SK-N-SH (cell line): ENCODE measurements around the gene POLG2. TPM values are rescaled to one million over a fixed set of nuclear protein-coding genes. Genes with fewer than 3 reads are reported as not detected.

ENCODE experiments used
- CTCF ChIA-PET: fragments of 300-600, 350-600 bp; formaldehyde crosslinking; extraction: SDS; loops from one replicate; lab custom pipeline; 2021; lab: Yijun Ruan, JAX
- POLR2A ChIA-PET: fragments of 350-600 bp; sonication (Branson Sonifier 250); formaldehyde crosslinking; extraction: SDS; loops from one replicate; lab custom pipeline; 2020; ENCODE audit warnings: antibody characterized with exemption, inconsistent platforms; lab: Yijun Ruan, JAX
- DNase-seq: peaks from one replicate; pipeline ENCODE4 v3.0.0; 2012
- H2AFZ ChIP-seq: fragments of 200-600 bp; sonication (generic); 2 replicates; pipeline ENCODE4 v1.8.1; 2016; ENCODE audit warnings: antibody characterized with exemption, mild to moderate bottlenecking, low read depth
- H3F3A ChIP-seq: fragments of 200-600 bp; sonication (generic); replicated peaks from 2 replicates; pipeline ENCODE3; 2016; ENCODE audit warnings: antibody characterized with exemption, mild to moderate bottlenecking; ENCODE audit not compliant: insufficient read depth
- H3K27ac ChIP-seq, 2 experiments: fragments of 200-500 bp in 1 of 2; fragments of 200-600 bp in 1 of 2; sonication (Bioruptor generic) in 1 of 2; sonication (generic), shearing (Covaris generic) in 1 of 2; 2 replicates each; pipeline versions ENCODE4 v1.5.1 to v1.6.1; 2014 to 2016; ENCODE audit warnings: low read depth in 2 of 2, inconsistent platforms in 1 of 2, low read length in 1 of 2, mild to moderate bottlenecking in 1 of 2, mixed read lengths in 1 of 2
- H3K27me3 ChIP-seq: fragments of 200-600 bp; sonication (generic), shearing (Covaris generic); 2 replicates; pipeline ENCODE4 v1.6.1; 2016; ENCODE audit warnings: mixed run types; ENCODE audit not compliant: insufficient read depth
- H3K36me3 ChIP-seq, 2 experiments: fragments of 200-500 bp in 1 of 2; fragments of 200-600 bp in 1 of 2; sonication (Bioruptor generic) in 1 of 2; sonication (generic) in 1 of 2; replicated peaks in 1 of 2; 2 replicates each; pipeline versions ENCODE3 to v1.5.1; 2014 to 2016; ENCODE audit warnings: low read length in 1 of 2, mild to moderate bottlenecking in 1 of 2; ENCODE audit not compliant: insufficient read depth in 2 of 2, control insufficient read depth in 1 of 2
- H3K4me1 ChIP-seq, 2 experiments: fragments of 200-500 bp in 1 of 2; fragments of 200-600 bp in 1 of 2; sonication (Bioruptor generic) in 1 of 2; sonication (generic), shearing (Covaris generic) in 1 of 2; 2 replicates each; pipeline versions ENCODE4 v1.5.1 to v1.6.1; 2014 to 2016; ENCODE audit warnings: low read depth in 1 of 2, low read length in 1 of 2, mixed run types in 1 of 2; ENCODE audit not compliant: insufficient read depth in 2 of 2, control insufficient read depth in 1 of 2
- H3K4me2 ChIP-seq: fragments of 200-600 bp; sonication (generic), shearing (Covaris generic); 2 replicates; pipeline ENCODE4 v1.6.1; 2017; ENCODE audit warnings: mixed run types
- H3K4me3 ChIP-seq, 2 experiments: fragments of 200-500 bp in 1 of 2; fragments of 200-600 bp in 1 of 2; sonication (Bioruptor generic) in 1 of 2; sonication (generic), shearing (Covaris generic) in 1 of 2; 2 replicates each; pipeline versions ENCODE4 v1.5.1 to v1.8.1; 2014 to 2016; ENCODE audit warnings: low read depth in 2 of 2, inconsistent platforms in 1 of 2, low read length in 1 of 2, mild to moderate bottlenecking in 1 of 2, mixed read lengths in 1 of 2, moderate library complexity in 1 of 2
- H3K79me2 ChIP-seq: fragments of 200-600 bp; sonication (generic); 2 replicates; pipeline ENCODE4 v1.8.1; 2017; ENCODE audit warnings: mild to moderate bottlenecking; ENCODE audit not compliant: insufficient read depth
- H3K9ac ChIP-seq: fragments of 200-600 bp; sonication (generic); 2 replicates; pipeline ENCODE4 v1.6.1; 2017; ENCODE audit warnings: mixed run types
- H3K9me2 ChIP-seq: fragments of 200-600 bp; sonication (generic); 2 replicates; pipeline ENCODE4 v1.6.1; 2017; ENCODE audit warnings: mixed run types
- H3K9me3 ChIP-seq: fragments of 200-600 bp; sonication (generic); 2 replicates; pipeline ENCODE4 v1.6.1; 2017; ENCODE audit warnings: mixed run types, mild to moderate bottlenecking, moderate library complexity
- H4K20me1 ChIP-seq: fragments of 200-600 bp; sonication (generic); 2 replicates; pipeline ENCODE4 v1.6.1; 2017; ENCODE audit warnings: mild to moderate bottlenecking, mixed run types; ENCODE audit not compliant: insufficient read depth
- ELF1 ChIP-seq: IDR thresholded peaks from 2 replicates; pipeline ENCODE4 v1.4.0; 2012
- EP300 ChIP-seq, 2 experiments: IDR thresholded peaks; 2 replicates each; pipeline versions ENCODE4 v1.4.0 to v1.6.1; 2012; ENCODE audit warnings: borderline replicate concordance in 1 of 2, low read depth in 1 of 2, low read length in 1 of 2
- FOSL2 ChIP-seq: IDR thresholded peaks from 2 replicates; pipeline ENCODE4 v1.4.0; 2012; ENCODE audit warnings: low read depth, mild to moderate bottlenecking, moderate library complexity, borderline replicate concordance
- FOXM1 ChIP-seq: IDR thresholded peaks from 2 replicates; pipeline ENCODE4 v1.4.0; 2012; ENCODE audit warnings: low read depth, mild to moderate bottlenecking
- GATA2 ChIP-seq: sonication (generic); formaldehyde crosslinking; IDR thresholded peaks from 2 replicates; pipeline ENCODE4 v1.5.0; 2020; ENCODE audit warnings: mild to moderate bottlenecking, missing genetic modification reagents
- MEF2A ChIP-seq: IDR thresholded peaks from 2 replicates; pipeline ENCODE4 v1.4.0; 2012; ENCODE audit warnings: low read depth, borderline replicate concordance
- NRF1 ChIP-seq: IDR thresholded peaks from 2 replicates; pipeline ENCODE4 v1.6.1; 2012; ENCODE audit warnings: low read depth, mild to moderate bottlenecking, low read length
- PBX3 ChIP-seq: IDR thresholded peaks from 2 replicates; pipeline ENCODE4; 2012
- RAD21 ChIP-seq: IDR thresholded peaks from 2 replicates; pipeline ENCODE4 v1.6.1; 2012; ENCODE audit warnings: mild to moderate bottlenecking, low read length
- RFX5 ChIP-seq: IDR thresholded peaks from 2 replicates; pipeline ENCODE4 v1.6.1; 2012; ENCODE audit warnings: mild to moderate bottlenecking, improper control_type of control experiment, low read length
- SMC3 ChIP-seq: IDR thresholded peaks from 2 replicates; pipeline ENCODE4 v1.6.1; 2012; ENCODE audit warnings: low read depth, low read length, improper control_type of control experiment
- TEAD4 ChIP-seq: IDR thresholded peaks from 2 replicates; pipeline ENCODE4 v1.4.0; 2012; ENCODE audit warnings: mild to moderate bottlenecking, borderline replicate concordance; ENCODE audit not compliant: insufficient read depth
- WGBS: methylation state at CpG from one replicate; pipeline ENCODE4 v1.1.6; 2017; ENCODE audit warnings: low lambda C conversion rate; 5-methylcytosine and 5-hydroxymethylcytosine counted together
- polyA plus RNA-seq, 3 experiments: library from polyadenylated mRNA; depleted of rRNA; stranded (reverse); fragments of >200 nt; gene quantifications; 2 replicates each; pipeline ENCODE4 v1.2.3, GENCODE V29; 2012
- TF ChIP-seq, protein P1 (sequence below): fragments of 200-600 bp; sonication (generic); IDR thresholded peaks from 2 replicates; pipeline ENCODE4 v1.6.1; 2017; ENCODE audit warnings: antibody characterized with exemption, mild to moderate bottlenecking, moderate library complexity
- TF ChIP-seq, protein P2 (sequence below): fragments of 150-350 bp; IDR thresholded peaks from 2 replicates; pipeline ENCODE4 v1.6.1; 2016; ENCODE audit warnings: mild to moderate bottlenecking, low read depth, low read length
- TF ChIP-seq, protein P3 (sequence below): IDR thresholded peaks from 2 replicates; pipeline ENCODE4 v1.4.0; 2012; ENCODE audit warnings: low read depth, borderline replicate concordance

Gene POLG2
- polyA plus RNA-seq, 1 of the 3 experiments (the other 2 are of a cell fraction), result 18.0 TPM

- Histone ChIP-seq H3F3A (no peaks in the 10 kb centered on the region), H3K9me3 (no peaks in the 10 kb centered on the region), H3K9me2 (no peaks in the 10 kb centered on the region), H3K27me3 (no peaks in the 10 kb centered on the region), H2AFZ (no peak overlapping the region), H3K4me3 (no peak overlapping the region), H3K4me2 (no peak overlapping the region), H3K27ac (no peak overlapping the region), H3K79me2 (no peaks in the 10 kb centered on the region), H3K4me1 (no peaks in the 10 kb centered on the region), H3K36me3 (no peaks in the 10 kb centered on the region), H3K9ac (no peak overlapping the region), H4K20me1 (no peaks in the 10 kb centered on the region)
- no peak for TF ChIP-seq MEF2A
- no peak for TF ChIP-seq EP300 (IDR thresholded peaks at IDR 0.05; ENCODE audit: borderline replicate concordance in 1 of 2, low read depth in 1 of 2, low read length in 1 of 2)
- no peak for TF ChIP-seq NRF1
- TF ChIP-seq RAD21, result no peak
- TF ChIP-seq PBX3, result no peak
- no peak for TF ChIP-seq SMC3
- TF ChIP-seq, protein P1, sequence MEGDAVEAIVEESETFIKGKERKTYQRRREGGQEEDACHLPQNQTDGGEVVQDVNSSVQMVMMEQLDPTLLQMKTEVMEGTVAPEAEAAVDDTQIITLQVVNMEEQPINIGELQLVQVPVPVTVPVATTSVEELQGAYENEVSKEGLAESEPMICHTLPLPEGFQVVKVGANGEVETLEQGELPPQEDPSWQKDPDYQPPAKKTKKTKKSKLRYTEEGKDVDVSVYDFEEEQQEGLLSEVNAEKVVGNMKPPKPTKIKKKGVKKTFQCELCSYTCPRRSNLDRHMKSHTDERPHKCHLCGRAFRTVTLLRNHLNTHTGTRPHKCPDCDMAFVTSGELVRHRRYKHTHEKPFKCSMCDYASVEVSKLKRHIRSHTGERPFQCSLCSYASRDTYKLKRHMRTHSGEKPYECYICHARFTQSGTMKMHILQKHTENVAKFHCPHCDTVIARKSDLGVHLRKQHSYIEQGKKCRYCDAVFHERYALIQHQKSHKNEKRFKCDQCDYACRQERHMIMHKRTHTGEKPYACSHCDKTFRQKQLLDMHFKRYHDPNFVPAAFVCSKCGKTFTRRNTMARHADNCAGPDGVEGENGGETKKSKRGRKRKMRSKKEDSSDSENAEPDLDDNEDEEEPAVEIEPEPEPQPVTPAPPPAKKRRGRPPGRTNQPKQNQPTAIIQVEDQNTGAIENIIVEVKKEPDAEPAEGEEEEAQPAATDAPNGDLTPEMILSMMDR, result no peak
- TF ChIP-seq RFX5, result no peak
- no peak for TF ChIP-seq FOSL2
- no peak for TF ChIP-seq ELF1
- TF ChIP-seq, protein P2, sequence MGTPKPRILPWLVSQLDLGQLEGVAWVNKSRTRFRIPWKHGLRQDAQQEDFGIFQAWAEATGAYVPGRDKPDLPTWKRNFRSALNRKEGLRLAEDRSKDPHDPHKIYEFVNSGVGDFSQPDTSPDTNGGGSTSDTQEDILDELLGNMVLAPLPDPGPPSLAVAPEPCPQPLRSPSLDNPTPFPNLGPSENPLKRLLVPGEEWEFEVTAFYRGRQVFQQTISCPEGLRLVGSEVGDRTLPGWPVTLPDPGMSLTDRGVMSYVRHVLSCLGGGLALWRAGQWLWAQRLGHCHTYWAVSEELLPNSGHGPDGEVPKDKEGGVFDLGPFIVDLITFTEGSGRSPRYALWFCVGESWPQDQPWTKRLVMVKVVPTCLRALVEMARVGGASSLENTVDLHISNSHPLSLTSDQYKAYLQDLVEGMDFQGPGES, result no peak
- TF ChIP-seq FOXM1, result no peak
- no peak for TF ChIP-seq GATA2
- TF ChIP-seq TEAD4, result no peak
- TF ChIP-seq, protein P3, sequence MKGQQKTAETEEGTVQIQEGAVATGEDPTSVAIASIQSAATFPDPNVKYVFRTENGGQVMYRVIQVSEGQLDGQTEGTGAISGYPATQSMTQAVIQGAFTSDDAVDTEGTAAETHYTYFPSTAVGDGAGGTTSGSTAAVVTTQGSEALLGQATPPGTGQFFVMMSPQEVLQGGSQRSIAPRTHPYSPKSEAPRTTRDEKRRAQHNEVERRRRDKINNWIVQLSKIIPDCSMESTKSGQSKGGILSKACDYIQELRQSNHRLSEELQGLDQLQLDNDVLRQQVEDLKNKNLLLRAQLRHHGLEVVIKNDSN, result no peak
- CTCF ChIA-PET, result interaction anchor here (1.0 to 2.4 kb wide), 5 partner anchors 9 to 47 kb away, joined by 3 to 13 read pairs (median 3); no protein-coding TSS in a partner anchor
- DNase-seq, result no peak
- WGBS, result 62% methylated on average over 9 of the region's 9 CpGs
- POLR2A ChIA-PET, result no interaction called here
Measured at GRCh38 chr17:64466019-64466735, 30.7 kb downstream of the POLG2 start.
